CD4-positive, alpha-beta T cell treated with Interleukin-2 at 100 ng/mL for 4 hours (primary cell): ENCODE data around the gene EFEMP1.

Experiments
- DNase-seq: peaks from one replicate; pipeline ENCODE4 v3.0.0-alpha.2; 2020; ENCODE audit warnings: low spot score

EFEMP1 gene

GRCh38 chr2:55896633-55897032 lies 26.9 kb downstream of the EFEMP1 start:
- DNase-seq = no peak

DNA sequence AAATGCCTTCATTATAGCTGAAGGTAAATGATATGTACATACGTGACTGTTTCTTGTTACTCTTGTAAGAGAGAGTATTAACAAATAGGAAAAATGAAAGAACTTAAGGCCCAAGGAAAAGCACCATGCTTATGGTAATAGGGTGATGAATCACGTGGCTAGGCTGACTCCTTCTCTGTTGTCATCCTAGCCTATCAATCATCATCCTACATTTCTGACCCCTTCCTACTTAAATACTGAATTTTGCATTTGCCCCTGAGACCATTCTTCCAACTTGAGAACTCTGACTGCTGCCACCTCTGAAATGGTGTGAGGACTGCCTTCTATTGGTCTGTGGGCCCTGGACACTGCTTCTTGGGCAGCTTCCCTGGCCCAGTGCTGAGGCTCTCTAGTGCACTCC lies 28.9 kb downstream of the EFEMP1 start:
- no peak for DNase-seq

- no peak for DNase-seq
Observed at GRCh38 chr2:55891671-55892094, 31.9 kb downstream of the EFEMP1 start.

DNA sequence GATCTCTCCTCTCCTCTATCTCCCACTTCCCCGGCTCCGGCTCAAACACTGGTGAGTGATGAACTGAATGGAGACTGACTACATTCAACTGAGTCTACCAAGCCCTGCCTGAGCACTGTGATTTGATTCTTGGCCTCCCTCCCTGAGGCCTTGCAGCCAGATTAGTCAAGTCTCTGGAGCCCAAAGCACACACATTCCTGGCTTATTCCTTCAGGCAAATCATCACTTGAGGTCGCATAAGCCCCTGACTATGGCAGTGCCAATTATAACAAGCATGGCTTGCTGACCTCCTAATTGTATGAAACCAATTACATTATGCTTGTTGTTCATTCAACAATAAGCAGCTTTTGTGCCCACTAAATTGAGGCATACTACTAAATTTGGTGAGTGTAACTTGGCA lies 34.6 kb downstream of the EFEMP1 start:
- DNase-seq = no peak

GRCh38 chr2:55887901-55888624 lies 35.5 kb downstream of the EFEMP1 start:
- no peak for DNase-seq

- no peak for DNase-seq
Observed at GRCh38 chr2:55887351-55887750, 36.2 kb downstream of the EFEMP1 start.

GRCh38 chr2:55885944-55886281 lies 37.7 kb downstream of the EFEMP1 start:
- no peak for DNase-seq

DNA sequence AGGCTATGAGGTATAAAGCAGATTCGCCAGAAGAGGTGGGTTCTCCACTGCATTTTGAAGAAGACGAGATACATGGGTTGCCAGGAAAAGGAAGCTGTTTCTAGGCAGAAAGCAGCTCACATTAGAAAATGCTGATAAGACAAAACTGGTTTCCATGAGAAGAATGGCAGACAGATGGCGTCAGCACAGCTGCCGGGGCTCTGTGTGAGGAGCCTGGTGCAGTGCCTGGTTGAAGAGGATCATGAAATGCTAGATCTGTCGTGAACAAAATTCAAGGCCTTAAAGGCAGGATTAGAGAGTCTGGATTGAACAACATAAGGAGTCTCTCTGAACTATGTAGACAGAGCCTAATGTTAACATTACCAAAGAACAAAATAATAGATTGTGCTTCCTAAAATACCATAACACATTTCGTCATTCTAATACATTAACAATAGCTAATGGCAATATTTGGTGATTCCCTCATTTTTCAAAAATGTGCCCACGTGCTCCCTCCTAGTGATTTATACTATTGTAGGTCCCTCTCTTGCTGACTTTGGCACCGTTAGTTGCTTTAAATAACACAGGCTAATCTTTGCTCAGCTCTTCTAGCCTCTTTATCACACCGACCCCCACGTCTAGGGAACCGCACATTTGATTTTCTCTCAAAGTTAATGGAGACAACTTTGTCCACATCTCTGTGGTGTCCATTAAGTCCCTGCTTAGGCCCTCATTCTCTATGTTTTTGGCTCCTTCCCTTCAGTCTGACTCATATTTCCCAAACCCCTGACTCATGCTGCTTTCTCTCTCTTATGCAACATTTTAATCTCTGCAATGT lies 38.2 kb downstream of the EFEMP1 start:
- no peak for DNase-seq

- DNase-seq = no peak
Observed at GRCh38 chr2:55883829-55884228, 39.8 kb downstream of the EFEMP1 start.

- no peak for DNase-seq
Observed at GRCh38 chr2:55883357-55883756, 40.2 kb downstream of the EFEMP1 start.

GRCh38 chr2:55882954-55883353 lies 40.6 kb downstream of the EFEMP1 start:
- no peak for DNase-seq

DNA sequence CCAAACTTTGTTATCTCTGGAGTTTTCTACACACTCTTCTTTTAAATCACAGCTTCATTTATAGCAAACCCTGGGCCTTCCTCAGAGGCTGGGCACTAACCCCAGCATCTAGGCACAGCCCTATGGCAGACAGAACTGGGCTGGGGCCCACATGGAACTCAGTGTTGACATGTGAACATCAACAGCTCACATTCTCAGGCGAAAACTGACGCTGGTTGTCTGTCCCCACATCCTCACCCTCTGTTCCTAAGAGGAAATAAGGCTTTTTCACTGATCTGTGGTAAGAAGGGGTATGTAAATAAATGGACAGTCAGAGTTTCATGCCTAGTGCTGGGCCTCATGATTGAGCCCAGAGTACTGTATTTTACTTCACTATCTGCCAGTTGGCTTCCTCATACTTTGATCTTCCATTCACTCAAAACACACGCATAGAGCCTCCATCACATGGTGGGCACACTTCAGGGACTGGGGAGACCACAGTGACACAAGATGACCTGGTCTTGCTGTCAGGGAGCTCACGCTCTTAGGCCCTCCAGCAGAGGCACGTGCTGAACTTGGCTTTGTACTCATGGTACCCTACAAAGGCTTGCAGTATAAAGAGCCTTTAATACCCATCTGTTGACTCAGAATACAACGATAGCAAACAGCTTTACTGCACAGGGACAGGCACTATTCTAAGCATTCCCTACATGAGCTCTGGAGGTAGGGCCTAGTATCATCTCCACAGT lies 43.0 kb downstream of the EFEMP1 start:
- DNase-seq = no peak

GRCh38 chr2:55879976-55880375 lies 43.6 kb downstream of the EFEMP1 start:
- DNase-seq = no peak

DNA sequence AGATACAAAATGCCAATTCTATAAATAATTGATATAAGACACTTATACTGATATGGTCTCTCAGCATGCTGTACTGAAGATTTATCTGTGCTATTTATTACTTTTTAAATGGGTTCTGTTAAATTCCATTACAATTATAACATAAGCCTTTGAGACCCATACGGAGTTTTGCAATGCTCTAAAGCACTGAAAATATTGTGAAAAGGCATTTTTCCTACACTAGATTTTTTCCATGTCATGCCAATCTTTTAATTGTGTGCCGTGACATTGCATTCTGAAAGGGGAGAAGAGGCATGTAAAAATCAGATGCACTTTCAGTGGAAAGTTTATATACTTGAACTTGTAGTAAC lies 46.5 kb downstream of the EFEMP1 start:
- DNase-seq = no peak

- no peak for DNase-seq
Observed at GRCh38 chr2:55876429-55877086, 47.0 kb downstream of the EFEMP1 start.

GRCh38 chr2:55875434-55876135 lies 48.0 kb downstream of the EFEMP1 start:
- no peak for DNase-seq

DNA sequence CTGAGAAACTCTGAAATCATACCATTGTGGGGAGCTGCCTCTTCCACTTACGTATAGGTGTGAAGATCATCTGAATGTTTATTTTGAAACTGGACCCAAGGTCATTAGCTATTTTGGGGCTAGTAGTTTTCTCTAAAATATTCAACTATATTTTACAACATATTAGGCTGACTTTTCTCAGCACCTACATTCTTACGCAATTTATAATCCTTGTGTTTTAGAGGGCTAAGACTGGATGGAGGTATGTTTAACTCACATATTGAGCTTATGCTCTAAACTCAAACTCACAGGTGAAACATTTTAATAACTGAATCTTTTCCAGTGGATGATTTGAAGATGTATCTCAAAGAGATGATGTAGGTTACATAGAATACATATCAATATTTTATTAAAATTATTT lies 49.2 kb downstream of the EFEMP1 start:
- DNase-seq = no peak

GRCh38 chr2:55871637-55872036 lies 51.9 kb downstream of the EFEMP1 start:
- DNase-seq = no peak

- DNase-seq = no peak
Observed at GRCh38 chr2:55869637-55870325, 53.8 kb downstream of the EFEMP1 start.

GRCh38 chr2:55865096-55865835 lies 58.3 kb downstream of the EFEMP1 start:
- no peak for DNase-seq
